ENCODE data around the gene IKBKG.
A peak's percentile ranks its signal among the peaks of the same experiment; 100 is the strongest.

Gene IKBKG

DNA sequence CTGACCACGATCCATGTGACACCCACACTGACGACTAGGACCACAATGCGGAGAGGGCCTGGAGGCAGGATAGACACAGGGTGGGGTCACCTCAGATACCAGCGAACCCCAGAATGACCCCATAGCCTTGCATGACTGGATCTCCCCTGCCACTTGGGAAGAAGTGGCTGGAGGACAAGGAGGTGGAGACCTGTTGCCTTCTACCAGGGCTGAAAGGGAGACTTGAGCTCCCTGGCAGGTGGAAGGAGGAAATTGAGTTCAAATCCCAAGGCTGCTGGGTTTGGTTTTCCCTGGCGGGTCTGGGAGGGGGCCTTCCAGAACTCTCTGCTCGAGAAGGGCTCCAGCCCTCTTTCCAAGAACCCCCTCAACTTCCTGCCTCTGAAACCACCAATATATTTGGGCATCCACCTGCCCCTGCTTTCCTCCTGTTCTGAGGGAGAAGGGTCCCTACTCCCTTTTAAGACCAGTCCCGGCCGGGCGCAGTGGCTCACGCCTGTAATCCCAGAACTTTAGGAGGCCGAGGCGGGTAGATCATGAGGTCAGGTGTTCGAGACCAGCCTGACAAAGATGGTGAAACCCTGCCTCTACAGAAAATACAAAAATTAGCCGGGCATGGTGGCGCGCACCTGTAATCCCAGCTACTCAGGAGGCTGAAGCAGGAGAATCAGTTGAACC is 34.4 kb upstream of the IKBKG start:
- no peak overlapping the region for H3K4me3 ChIP-seq (ENCODE audit: low read depth in 1 of 2, low read length in 2 of 2)
- H3K27ac ChIP-seq (ENCODE audit: low read length): no peak overlapping the region
- no peaks in the 10 kb centered on the region for H3K9me3 ChIP-seq (ENCODE audit: control insufficient read depth in 1 of 2, low read length in 2 of 2)
- H3K36me3 ChIP-seq (ENCODE audit: control insufficient read depth in 1 of 2, insufficient read depth in 2 of 2, low read length in 2 of 2): peaks cover 0 to 16% of the 10 kb centered on the region in 2 donors
- H3K4me1 ChIP-seq (ENCODE audit: control insufficient read depth in 1 of 2, insufficient read depth in 2 of 2, low read length in 2 of 2): peaks cover 0 to 5% of the 10 kb centered on the region in 2 donors
- no peaks in the 10 kb centered on the region for H3K27me3 ChIP-seq (ENCODE audit: low read depth, low read length)

DNA sequence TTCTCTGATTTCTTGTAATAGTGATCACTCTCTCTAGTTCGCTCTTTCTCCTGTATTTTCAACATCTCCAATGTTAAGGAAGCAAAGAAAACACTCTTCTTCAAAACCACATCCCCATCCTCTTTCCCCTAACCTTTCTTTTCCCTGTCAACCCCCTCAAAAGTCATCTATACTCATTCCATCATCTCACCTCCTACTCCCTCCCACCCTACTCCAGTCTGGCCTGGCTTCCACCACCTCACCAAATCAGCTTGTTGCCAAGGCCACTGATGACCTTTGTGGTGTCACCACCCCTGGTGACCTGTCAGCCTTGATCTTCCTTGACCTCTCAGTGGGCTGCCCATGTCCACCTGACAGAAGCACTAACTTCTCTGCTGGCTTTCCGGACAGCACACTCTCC is 33.7 kb upstream of the IKBKG start:
- Histone ChIP-seq H3K9me3 (ENCODE audit: control insufficient read depth in 1 of 2, low read length in 2 of 2) (no peaks in the 10 kb centered on the region), H3K4me3 (ENCODE audit: low read depth in 1 of 2, low read length in 2 of 2) (no peak overlapping the region), H3K4me1 (ENCODE audit: control insufficient read depth in 1 of 2, insufficient read depth in 2 of 2, low read length in 2 of 2) (peaks cover 0 to 5% of the 10 kb centered on the region in 2 donors), H3K27me3 (ENCODE audit: low read depth, low read length) (no peaks in the 10 kb centered on the region), H3K36me3 (ENCODE audit: control insufficient read depth in 1 of 2, insufficient read depth in 2 of 2, low read length in 2 of 2) (peaks cover 0 to 16% of the 10 kb centered on the region in 2 donors), H3K27ac (ENCODE audit: low read length) (no peak overlapping the region)

DNA sequence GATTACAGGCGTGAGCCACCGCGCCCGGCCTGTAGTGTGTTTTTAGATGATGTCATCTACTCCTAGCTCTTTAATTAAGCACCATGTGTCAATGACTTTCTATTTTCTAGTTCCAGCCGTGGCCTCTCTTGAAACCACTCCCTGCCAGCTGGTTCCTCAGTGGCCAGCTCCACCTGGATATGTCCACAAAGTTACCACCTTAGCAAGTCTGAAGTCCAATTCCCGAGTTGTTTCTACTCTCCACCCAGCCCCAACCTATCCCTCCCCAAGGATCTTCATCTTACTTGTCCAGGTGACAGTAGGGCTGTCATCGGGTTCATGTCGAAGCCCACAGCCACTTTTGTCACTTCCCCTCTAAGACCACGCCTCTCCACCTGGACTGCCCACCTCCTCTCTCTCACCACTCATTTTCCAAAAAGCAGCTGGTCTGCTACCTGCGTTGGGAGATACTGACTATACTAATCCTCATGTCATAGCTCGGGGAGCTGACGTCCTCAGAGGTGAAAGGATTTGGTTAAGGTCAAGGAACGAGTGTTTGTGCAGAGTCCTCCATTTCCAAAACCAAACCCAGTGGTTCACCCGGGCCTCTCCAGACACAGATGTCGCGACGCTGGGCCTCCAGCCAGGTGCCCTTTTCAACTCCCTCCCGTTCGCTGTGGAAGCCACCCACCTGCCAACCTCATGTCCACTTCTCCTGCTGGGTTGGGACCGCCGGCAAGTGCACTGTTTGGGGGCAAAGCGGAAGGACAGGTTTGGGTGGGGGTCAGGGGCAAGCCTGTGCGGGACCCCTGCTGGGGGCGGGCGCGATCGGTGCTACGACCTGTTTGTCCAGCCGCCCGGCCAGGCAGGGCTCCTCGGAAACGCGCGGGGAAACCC is 32.1 kb upstream of the IKBKG start:
- Histone ChIP-seq H3K27me3 (ENCODE audit: low read depth, low read length) (no peaks in the 10 kb centered on the region), H3K4me3 (ENCODE audit: low read depth in 1 of 2, low read length in 2 of 2) (peak overlapping the region; percentile 60 to 65), H3K27ac (ENCODE audit: low read length) (peak overlapping the region; percentile 84), H3K9me3 (ENCODE audit: control insufficient read depth in 1 of 2, low read length in 2 of 2) (no peaks in the 10 kb centered on the region), H3K36me3 (ENCODE audit: control insufficient read depth in 1 of 2, insufficient read depth in 2 of 2, low read length in 2 of 2) (peaks cover 0 to 7% of the 10 kb centered on the region in 2 donors), H3K4me1 (ENCODE audit: control insufficient read depth in 1 of 2, insufficient read depth in 2 of 2, low read length in 2 of 2) (peaks cover 0 to 5% of the 10 kb centered on the region in 2 donors)

DNA sequence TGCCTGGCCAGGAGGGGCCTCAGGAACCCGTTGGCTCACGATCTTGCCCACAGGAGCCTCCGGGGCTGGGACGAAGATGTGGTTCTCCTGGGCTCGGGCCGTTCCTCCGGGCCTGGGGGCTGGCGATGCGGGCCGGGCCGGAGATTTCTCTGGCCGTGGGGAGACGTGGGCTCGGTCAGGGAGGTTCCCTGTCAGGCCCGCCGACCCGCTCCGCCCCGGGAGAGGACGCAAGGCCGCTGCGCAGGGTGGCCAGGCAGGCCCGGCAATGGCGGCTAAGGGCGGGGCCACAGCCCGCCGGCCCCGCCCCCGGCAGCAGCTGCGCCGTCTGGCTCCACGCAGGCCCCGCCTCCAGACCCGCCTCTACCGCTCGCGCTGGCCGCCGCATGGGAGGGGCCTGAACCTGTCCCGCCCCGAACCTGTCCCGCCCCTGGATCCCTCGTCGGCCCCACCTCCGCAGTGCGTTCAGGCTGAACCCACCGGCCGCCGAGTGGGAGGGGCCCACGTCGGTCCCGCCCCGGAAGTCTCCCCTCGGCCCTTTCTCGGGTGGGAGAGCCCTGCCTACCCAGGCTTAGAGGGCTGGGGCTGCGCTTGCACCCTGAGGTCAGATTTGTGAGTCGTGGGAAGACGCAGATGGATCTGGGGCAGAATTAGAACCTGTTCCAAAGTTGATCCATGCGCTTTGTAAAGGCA is 31.3 kb upstream of the IKBKG start, which contains the start of gene FAM3A:
FAM3A (minus strand) TSS at position 267 of the 690 bp plus-strand sequence. CDS start 460 bp downstream, outside the sequence.
- Histone ChIP-seq H3K9me3 (ENCODE audit: control insufficient read depth in 1 of 2, low read length in 2 of 2) (no peaks in the 10 kb centered on the region), H3K36me3 (ENCODE audit: control insufficient read depth in 1 of 2, insufficient read depth in 2 of 2, low read length in 2 of 2) (peaks cover 0 to 7% of the 10 kb centered on the region in 2 donors), H3K4me3 (ENCODE audit: low read depth in 1 of 2, low read length in 2 of 2) (peak within 1 kb of the TSS; percentile 60 to 65), H3K27ac (ENCODE audit: low read length) (peak within 1 kb of the TSS; percentile 85), H3K27me3 (ENCODE audit: low read depth, low read length) (no peaks in the 10 kb centered on the region), H3K4me1 (ENCODE audit: control insufficient read depth in 1 of 2, insufficient read depth in 2 of 2, low read length in 2 of 2) (peaks cover 0 to 5% of the 10 kb centered on the region in 2 donors)

DNA sequence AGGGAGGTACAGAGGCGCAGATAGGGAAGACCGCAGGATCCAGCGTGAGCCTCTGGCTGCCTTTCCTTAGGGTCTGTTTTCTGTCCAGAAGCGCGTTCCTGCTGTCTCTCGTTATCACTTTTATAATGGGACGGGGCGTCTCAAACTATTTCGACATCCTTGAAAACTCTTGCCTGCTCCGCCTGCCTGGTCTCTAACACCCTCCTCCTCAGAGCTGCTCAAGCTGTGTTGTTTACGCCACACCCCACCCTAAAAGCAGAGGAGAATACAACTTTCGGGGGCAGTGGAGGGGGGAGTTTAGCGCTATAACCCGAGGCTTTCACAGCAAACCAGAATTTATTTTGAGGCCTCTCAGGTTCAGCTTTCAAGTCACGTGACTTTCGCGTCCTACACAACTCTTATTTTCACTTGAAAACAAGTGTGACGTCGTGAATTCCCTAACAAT is 30.7 kb upstream of the IKBKG start:
- Histone ChIP-seq H3K4me1 (ENCODE audit: control insufficient read depth in 1 of 2, insufficient read depth in 2 of 2, low read length in 2 of 2) (peaks cover 0 to 5% of the 10 kb centered on the region in 2 donors), H3K27me3 (ENCODE audit: low read depth, low read length) (no peaks in the 10 kb centered on the region), H3K9me3 (ENCODE audit: control insufficient read depth in 1 of 2, low read length in 2 of 2) (no peaks in the 10 kb centered on the region), H3K4me3 (ENCODE audit: low read depth in 1 of 2, low read length in 2 of 2) (peak overlapping the region; percentile 51 to 56), H3K27ac (ENCODE audit: low read length) (peak overlapping the region; percentile 85), H3K36me3 (ENCODE audit: control insufficient read depth in 1 of 2, insufficient read depth in 2 of 2, low read length in 2 of 2) (peaks cover 0 to 7% of the 10 kb centered on the region in 2 donors)

DNA sequence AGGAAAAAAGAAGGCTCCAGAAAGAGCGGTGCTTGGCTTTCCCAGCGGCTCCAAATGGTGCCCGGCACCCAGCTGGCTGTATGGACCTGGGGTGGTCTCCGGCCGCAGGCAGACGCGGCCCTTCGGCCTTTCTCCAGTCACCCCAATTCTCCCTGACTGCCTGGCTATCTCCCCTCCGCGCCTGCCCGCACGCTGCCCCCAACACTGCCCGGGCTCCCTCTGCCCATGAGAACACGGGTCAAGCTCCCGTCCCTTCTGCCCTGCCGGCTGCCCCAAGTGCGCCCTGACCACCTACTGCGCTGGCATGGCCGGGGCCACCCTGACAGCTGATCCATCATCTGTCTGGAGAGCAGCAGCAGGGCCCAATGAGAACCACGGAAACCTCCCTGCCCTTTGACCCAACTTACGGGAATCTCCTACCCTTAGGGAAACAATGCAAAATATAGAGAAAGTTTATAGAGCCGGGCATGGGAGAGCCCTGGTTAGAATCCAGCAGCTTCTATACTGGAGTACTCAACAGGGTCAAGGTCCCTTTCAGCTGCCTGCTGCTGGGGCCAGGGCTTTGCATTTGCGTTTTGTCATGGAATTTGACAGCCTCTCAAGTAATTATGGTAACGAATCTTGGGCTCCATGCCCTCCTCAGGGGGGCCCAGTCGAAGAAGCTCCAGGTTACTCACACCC is 30.2 kb upstream of the IKBKG start:
- peaks cover 0 to 5% of the 10 kb centered on the region in 2 donors for H3K4me1 ChIP-seq (ENCODE audit: control insufficient read depth in 1 of 2, insufficient read depth in 2 of 2, low read length in 2 of 2)
- no peaks in the 10 kb centered on the region for H3K9me3 ChIP-seq (ENCODE audit: control insufficient read depth in 1 of 2, low read length in 2 of 2)
- no peaks in the 10 kb centered on the region for H3K27me3 ChIP-seq (ENCODE audit: low read depth, low read length)
- H3K4me3 ChIP-seq (ENCODE audit: low read depth in 1 of 2, low read length in 2 of 2): peak overlapping the region; percentile 51 to 56
- peak overlapping the region; percentile 85 for H3K27ac ChIP-seq (ENCODE audit: low read length)
- peaks cover 0 to 7% of the 10 kb centered on the region in 2 donors for H3K36me3 ChIP-seq (ENCODE audit: control insufficient read depth in 1 of 2, insufficient read depth in 2 of 2, low read length in 2 of 2)

DNA sequence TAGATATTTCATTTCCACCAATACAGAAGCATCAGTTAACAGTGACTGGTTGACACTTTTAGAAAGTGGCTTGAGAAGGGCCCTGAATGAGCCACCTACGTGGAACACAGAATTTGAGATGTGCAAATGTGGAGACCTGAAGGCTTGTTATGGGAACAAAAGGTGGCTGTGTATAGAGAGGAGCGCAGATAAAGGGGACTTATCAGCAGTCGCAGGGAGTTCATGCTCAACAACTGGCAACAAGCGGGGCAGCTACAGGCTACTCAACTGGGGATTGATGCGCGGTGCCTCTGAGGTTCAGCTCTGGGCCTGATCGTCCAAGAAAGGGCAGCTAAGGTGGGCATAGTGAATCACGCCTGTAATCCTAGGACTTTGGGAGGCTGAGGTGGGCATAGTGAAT is 28.0 kb upstream of the IKBKG start:
- no peaks in the 10 kb centered on the region for H3K9me3 ChIP-seq (ENCODE audit: control insufficient read depth in 1 of 2, low read length in 2 of 2)
- H3K36me3 ChIP-seq (ENCODE audit: control insufficient read depth in 1 of 2, insufficient read depth in 2 of 2, low read length in 2 of 2): no peaks in the 10 kb centered on the region
- H3K4me3 ChIP-seq (ENCODE audit: low read depth in 1 of 2, low read length in 2 of 2): no peak overlapping the region
- no peak overlapping the region for H3K27ac ChIP-seq (ENCODE audit: low read length)
- H3K4me1 ChIP-seq (ENCODE audit: control insufficient read depth in 1 of 2, insufficient read depth in 2 of 2, low read length in 2 of 2): peaks cover 0 to 5% of the 10 kb centered on the region in 2 donors
- no peaks in the 10 kb centered on the region for H3K27me3 ChIP-seq (ENCODE audit: low read depth, low read length)

DNA sequence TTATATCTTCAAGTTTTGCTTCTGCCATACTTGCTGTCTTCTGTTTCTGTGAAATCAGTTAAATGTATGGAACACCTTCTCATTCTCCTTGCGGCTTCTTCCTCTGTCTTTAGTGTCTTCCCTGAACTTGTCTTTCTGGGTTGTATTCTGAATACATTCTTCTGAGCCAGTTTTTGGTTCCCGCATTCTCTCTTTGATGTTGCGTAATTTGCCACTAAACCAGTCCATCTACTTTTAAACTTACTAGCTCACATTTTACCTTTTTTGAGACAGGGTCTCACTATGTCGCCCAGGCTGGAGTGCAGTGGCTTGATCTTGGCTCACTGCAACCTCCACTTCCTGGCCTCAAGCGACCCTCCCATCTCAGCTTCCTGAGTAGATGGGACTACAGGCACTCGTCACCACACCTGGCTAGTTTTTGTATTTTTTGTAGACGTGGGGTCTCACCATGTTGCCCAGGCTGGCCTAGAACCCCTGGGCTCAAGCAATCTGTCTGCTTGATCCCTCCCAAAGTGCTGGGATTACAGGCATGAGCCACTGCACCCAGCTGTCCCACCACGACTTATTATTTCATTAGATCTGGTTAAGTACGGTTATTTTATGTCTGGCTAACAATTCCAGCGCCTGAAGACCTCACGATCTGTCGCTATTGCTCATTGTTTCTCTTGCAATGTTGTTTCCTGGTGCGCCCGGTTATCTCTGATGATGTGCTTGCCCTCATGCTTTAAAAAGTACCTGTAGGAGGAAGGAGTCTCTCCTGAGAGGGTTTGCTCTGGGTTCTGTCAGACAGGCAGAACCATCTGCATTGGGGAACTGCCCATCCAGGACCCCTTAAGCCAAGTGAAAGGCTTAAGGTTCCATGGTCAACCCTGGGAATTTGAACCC is 21.6 kb upstream of the IKBKG start:
- no peaks in the 10 kb centered on the region for H3K27me3 ChIP-seq (ENCODE audit: low read depth, low read length)
- peaks cover 0 to 4% of the 10 kb centered on the region in 2 donors for H3K4me1 ChIP-seq (ENCODE audit: control insufficient read depth in 1 of 2, insufficient read depth in 2 of 2, low read length in 2 of 2)
- no peaks in the 10 kb centered on the region for H3K36me3 ChIP-seq (ENCODE audit: control insufficient read depth in 1 of 2, insufficient read depth in 2 of 2, low read length in 2 of 2)
- no peaks in the 10 kb centered on the region for H3K9me3 ChIP-seq (ENCODE audit: control insufficient read depth in 1 of 2, low read length in 2 of 2)
- H3K27ac ChIP-seq (ENCODE audit: low read length): no peak overlapping the region
- H3K4me3 ChIP-seq (ENCODE audit: low read depth in 1 of 2, low read length in 2 of 2): no peak overlapping the region

DNA sequence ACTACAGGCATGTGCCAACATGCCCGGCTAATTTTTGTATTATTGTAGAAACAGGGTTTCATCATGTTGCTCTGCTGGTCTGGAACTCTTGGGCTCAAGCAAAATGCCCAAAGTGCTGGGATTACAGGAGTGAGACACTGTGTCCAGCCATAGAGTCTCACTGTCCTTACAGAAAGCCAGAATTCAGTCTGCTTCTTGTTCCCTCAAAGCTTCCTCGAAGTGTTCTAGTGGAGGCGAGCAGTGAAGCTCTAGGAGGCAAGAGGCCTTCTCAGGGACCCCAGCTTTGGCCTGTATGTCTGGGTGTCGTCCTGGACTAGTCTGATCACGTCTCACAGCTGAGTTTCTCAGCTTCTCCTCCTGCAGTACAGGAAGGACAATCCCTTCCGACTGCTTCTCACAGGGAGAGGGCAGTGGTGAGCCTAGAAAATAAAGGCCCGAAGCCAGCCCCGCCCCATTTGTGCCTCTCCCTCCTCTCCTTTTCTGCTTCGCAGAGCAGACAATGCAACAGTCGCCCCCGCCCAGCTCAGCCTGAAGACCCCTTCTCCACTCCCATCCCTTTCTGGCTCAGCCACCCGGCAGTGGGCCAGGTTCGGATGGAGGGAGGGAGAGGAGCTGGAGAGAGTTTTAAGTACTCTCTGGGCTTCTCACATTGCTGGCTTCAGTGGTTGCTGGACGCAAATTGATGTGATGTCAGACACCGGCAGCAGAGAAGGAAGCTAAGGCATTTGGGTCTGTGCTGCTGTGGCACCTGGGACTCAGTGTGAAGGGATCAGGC is 20.3 kb upstream of the IKBKG start:
- Histone ChIP-seq H3K9me3 (ENCODE audit: control insufficient read depth in 1 of 2, low read length in 2 of 2) (no peaks in the 10 kb centered on the region), H3K4me1 (ENCODE audit: control insufficient read depth in 1 of 2, insufficient read depth in 2 of 2, low read length in 2 of 2) (peaks cover 0 to 4% of the 10 kb centered on the region in 2 donors), H3K4me3 (ENCODE audit: low read depth in 1 of 2, low read length in 2 of 2) (peak overlapping the region in 1 of 2 donors; percentile 64), H3K27me3 (ENCODE audit: low read depth, low read length) (no peaks in the 10 kb centered on the region), H3K27ac (ENCODE audit: low read length) (peak overlapping the region; percentile 56), H3K36me3 (ENCODE audit: control insufficient read depth in 1 of 2, insufficient read depth in 2 of 2, low read length in 2 of 2) (peaks cover 0 to 1% of the 10 kb centered on the region in 2 donors)
